Ectodermal cell (in vitro differentiated cells): Measurements from ENCODE around the gene CLEC3B.

Source experiments
- H3K27ac ChIP-seq: 2 replicates; pipeline ENCODE4 v1.7.0; 2013; ENCODE audit warnings: mild to moderate bottlenecking, low read depth, low read length; ENCODE audit not compliant: insufficient read depth, poor library complexity, severe bottlenecking
- H3K27me3 ChIP-seq: 2 replicates; pipeline ENCODE4 v1.7.0; 2013; ENCODE audit warnings: mild to moderate bottlenecking, low read length; ENCODE audit not compliant: insufficient read depth, control insufficient read depth, poor library complexity, severe bottlenecking
- H3K36me3 ChIP-seq: one replicate; pipeline ENCODE4 v1.7.0; 2013; ENCODE audit warnings: low read length; ENCODE audit not compliant: control insufficient read depth, insufficient read depth
- H3K4me1 ChIP-seq: one replicate; pipeline ENCODE4 v1.7.0; 2013; ENCODE audit warnings: low read length; ENCODE audit not compliant: control insufficient read depth, insufficient read depth
- H3K4me3 ChIP-seq: 2 replicates; pipeline ENCODE4 v1.7.0; 2013; ENCODE audit warnings: low read depth, low read length, control low read depth; ENCODE audit not compliant: insufficient read depth
- H3K9me3 ChIP-seq: 2 replicates; pipeline ENCODE4 v1.7.0; 2013; ENCODE audit warnings: mild to moderate bottlenecking, low read length, moderate library complexity; ENCODE audit not compliant: control insufficient read depth
- WGBS, 2 experiments: methylation state at CpG; one replicate each; pipeline ENCODE4 v1.1.7; 2013; ENCODE audit warnings: missing lambda C conversion rate in 2 of 2; 5-methylcytosine and 5-hydroxymethylcytosine counted together

The CLEC3B gene

GRCh38 chr3:45002139-45002660 lies 23.9 kb upstream of the CLEC3B start:
- H3K4me3 ChIP-seq, result no peak overlapping the region
- 94 to 100% methylated on average over 1 to 2 of the region's 2 CpGs for WGBS, 2 experiments
- no peaks in the 10 kb centered on the region for H3K27me3 ChIP-seq
- peaks cover 66% of the 10 kb centered on the region for H3K36me3 ChIP-seq
- H3K27ac ChIP-seq, result no peak overlapping the region
- no peaks in the 10 kb centered on the region for H3K4me1 ChIP-seq
- H3K9me3 ChIP-seq, result no peaks in the 10 kb centered on the region

DNA sequence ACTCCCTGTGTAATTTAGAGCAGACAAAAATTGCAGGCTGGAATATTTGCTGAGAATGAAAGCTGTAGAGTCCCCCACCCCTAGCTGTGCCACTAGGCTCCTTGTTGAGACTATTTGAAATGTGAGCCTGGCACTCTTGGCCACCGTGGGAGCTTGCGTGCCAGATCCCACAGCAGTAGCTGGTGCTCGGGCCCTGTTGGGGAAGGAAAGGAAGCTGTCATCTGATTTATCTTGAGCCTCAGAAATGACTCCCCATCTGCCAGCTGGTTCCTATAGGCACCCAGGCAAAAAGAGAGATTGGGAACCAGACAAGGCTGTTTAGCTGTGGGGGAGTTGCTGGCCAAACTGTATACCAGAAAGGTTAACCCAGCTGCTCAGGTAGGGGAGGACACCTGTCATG lies 23.4 kb upstream of the CLEC3B start:
- H3K27me3 ChIP-seq, result no peaks in the 10 kb centered on the region
- H3K27ac ChIP-seq, result no peak overlapping the region
- no peaks in the 10 kb centered on the region for H3K9me3 ChIP-seq
- H3K4me3 ChIP-seq, result no peak overlapping the region
- no peaks in the 10 kb centered on the region for H3K4me1 ChIP-seq
- WGBS, 2 experiments, result 92 to 97% methylated on average over 3 of the region's 3 CpGs
- peaks cover 65% of the 10 kb centered on the region for H3K36me3 ChIP-seq

DNA sequence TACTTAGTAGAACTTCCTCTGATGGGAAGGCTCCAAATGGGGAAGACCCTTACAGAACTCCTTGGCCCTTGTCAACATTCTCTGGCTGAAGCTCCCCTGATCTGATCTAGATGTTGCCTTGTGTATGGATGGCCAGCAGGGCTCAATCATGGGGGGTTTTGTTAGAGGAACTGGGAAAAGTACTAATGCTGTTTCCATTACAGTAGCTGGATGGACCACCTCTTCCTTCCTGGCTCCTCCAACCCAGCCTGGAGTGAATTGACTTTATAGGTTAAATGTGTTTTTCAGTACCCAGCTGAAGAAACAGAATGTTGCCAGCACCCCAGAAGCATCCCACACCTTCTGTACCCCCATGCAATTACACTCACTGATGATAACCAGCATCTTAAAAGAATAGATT lies 22.7 kb upstream of the CLEC3B start:
- no peaks in the 10 kb centered on the region for H3K27me3 ChIP-seq
- H3K9me3 ChIP-seq, result no peaks in the 10 kb centered on the region
- H3K36me3 ChIP-seq, result peaks cover 61% of the 10 kb centered on the region
- no peaks in the 10 kb centered on the region for H3K4me1 ChIP-seq
- H3K27ac ChIP-seq, result no peak overlapping the region
- no peak overlapping the region for H3K4me3 ChIP-seq

- Histone ChIP-seq H3K4me3 (no peak overlapping the region), H3K36me3 (peaks cover 58% of the 10 kb centered on the region), H3K27ac (no peak overlapping the region), H3K9me3 (no peaks in the 10 kb centered on the region), H3K4me1 (no peaks in the 10 kb centered on the region), H3K27me3 (no peaks in the 10 kb centered on the region)
- WGBS, 2 experiments, result 98% methylated on average over 2 of the region's 2 CpGs
Measured at GRCh38 chr3:45003859-45004258, 22.2 kb upstream of the CLEC3B start.

DNA sequence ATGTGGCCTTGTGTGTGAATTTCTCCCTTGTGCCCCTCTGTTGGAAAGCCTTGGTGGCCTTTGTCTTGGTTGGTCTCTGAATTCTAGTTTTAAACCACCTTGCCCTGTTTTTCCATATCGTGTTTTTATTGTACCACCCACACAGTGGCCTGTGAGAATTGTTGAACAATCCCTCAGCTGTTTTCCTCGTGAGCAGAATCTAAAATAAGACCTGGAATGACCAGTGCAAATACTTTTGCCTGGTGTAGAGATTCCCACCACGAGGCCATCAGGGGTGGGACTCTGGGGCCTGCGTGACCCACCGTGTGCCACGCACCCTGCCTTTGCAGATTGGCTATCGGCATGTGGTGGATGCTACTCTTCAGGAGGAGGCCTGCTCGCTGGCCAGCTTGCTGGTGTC lies 19.0 kb upstream of the CLEC3B start:
- H3K27ac ChIP-seq, result no peak overlapping the region
- H3K4me3 ChIP-seq, result no peak overlapping the region
- peaks cover 52% of the 10 kb centered on the region for H3K36me3 ChIP-seq

DNA sequence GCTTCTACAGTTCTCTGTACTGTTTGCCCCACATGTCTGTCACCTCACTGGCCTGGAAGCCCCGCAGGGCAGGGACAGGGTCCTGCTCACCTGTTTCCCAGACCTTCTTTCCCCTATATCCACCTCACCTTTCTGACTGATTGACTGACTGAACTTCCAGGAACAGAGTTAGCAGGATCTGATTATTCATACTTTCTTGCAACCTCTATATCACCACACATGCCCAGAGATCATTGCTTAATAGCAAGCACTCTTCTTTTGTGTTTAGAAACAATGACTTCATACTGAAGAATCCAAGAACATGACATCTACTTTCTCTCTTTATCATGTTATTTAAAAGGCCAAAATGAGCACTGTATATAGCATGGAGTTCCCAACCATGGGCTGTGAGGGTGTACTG lies 18.0 kb upstream of the CLEC3B start:
- 95 to 100% methylated on average over 1 of the region's 1 CpG for WGBS, 2 experiments
- H3K9me3 ChIP-seq, result no peaks in the 10 kb centered on the region
- no peaks in the 10 kb centered on the region for H3K4me1 ChIP-seq
- H3K27ac ChIP-seq, result no peak overlapping the region
- H3K27me3 ChIP-seq, result no peaks in the 10 kb centered on the region
- H3K36me3 ChIP-seq, result peaks cover 43% of the 10 kb centered on the region
- H3K4me3 ChIP-seq, result no peak overlapping the region

More for the DNA sequence above, 19.0 kb upstream of the CLEC3B start:
- no peaks in the 10 kb centered on the region for H3K4me1 ChIP-seq
- H3K9me3 ChIP-seq, result no peaks in the 10 kb centered on the region
- no peaks in the 10 kb centered on the region for H3K27me3 ChIP-seq
- WGBS, 2 experiments, result 96% methylated on average over 8 of the region's 8 CpGs

DNA sequence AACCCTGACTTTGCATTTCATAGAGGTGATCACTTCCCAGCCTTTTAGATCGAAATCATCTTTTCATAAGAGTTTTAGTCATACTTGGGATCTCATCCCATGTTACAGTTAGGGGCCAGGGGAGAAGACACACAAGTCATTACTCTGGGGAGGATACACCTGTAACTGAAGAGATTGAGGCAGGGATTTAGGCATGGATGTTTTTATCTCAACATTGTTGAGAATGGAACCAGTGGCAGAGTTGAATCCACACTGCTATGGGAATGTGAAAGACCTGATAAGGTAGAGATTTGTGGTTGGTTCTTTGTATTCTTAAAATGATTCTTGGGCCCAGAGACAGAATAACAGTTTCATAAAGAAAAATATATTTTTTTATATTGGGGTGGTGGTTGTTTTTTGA lies 16.2 kb upstream of the CLEC3B start:
- Histone ChIP-seq H3K4me3 (no peak overlapping the region), H3K36me3 (peaks cover 34% of the 10 kb centered on the region), H3K9me3 (no peaks in the 10 kb centered on the region), H3K27me3 (no peaks in the 10 kb centered on the region), H3K4me1 (no peaks in the 10 kb centered on the region), H3K27ac (no peak overlapping the region)
- 100% methylated on average over 1 of the region's 1 CpG for WGBS, 2 experiments

DNA sequence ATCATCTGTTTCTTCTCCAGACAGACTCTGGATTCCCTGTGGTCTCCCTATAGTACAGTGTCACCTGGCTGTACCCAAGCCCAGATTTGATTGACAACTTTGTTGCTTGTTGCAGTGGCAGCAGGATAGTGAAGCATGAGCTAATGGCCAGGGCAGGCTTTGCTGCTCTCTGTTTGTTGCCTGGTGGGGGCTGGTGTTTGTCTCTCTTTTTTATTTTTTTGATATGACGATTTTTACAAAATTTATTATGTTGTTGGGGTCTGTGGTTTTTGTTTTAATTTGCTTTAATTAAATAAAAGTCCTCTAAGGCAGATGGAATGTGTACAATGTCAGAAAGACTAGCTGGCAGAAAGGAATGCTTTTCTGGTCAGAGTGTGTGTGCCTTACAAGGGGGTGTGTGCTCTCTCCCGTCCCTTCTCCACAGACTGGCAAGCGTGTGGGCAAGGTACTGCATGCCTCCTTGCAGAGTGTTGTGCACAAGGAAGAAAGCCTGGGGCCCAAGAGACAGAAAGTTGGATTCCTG lies 15.2 kb upstream of the CLEC3B start:
- Histone ChIP-seq H3K4me1 (no peaks in the 10 kb centered on the region), H3K27ac (no peak overlapping the region), H3K9me3 (no peaks in the 10 kb centered on the region), H3K4me3 (no peak overlapping the region), H3K36me3 (peaks cover 24% of the 10 kb centered on the region), H3K27me3 (no peaks in the 10 kb centered on the region)
- WGBS, 2 experiments, result 87% methylated on average over 3 of the region's 3 CpGs

DNA sequence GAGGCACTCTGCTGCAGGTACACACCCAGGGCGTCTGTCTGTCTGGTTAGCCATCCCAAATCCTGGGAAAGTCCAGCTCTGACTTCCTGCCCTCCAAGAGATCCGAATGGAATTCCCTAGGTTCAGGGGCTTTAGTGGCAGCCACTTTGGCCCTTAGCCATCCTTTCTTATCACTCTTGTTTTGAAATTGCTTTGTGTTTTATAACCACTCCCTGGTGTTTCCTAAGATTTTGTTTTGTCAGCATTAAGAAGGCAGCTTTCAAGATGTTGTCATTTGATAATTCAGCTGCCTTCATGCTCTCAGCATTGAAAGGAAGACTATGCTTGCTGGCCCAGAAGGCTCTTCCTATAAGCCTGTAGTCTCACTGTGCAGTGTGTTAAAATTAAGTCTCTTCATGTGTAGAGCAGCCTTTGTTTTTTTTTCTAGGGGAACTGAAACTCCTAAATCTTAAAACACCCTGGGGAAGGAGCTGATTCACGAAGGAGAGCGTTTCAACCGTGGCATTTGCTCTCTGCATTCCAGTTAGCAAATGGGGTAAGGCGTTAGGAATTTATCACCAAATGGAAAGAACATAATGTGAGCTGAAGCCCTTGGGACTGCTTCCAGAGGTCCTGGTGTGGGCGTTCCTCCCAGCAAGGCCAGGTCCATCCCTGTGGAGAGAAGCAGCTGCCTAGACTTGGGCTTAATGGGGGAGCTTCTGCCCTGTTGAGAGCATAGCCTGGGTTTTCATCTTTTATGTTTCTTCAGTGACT lies 14.2 kb upstream of the CLEC3B start:
- peaks cover 23% of the 10 kb centered on the region for H3K36me3 ChIP-seq
- H3K4me1 ChIP-seq, result no peaks in the 10 kb centered on the region
- H3K4me3 ChIP-seq, result no peak overlapping the region
- no peaks in the 10 kb centered on the region for H3K27me3 ChIP-seq
- 93% methylated on average over 7 of the region's 7 CpGs for WGBS, 2 experiments
- no peaks in the 10 kb centered on the region for H3K9me3 ChIP-seq
- no peak overlapping the region for H3K27ac ChIP-seq

DNA sequence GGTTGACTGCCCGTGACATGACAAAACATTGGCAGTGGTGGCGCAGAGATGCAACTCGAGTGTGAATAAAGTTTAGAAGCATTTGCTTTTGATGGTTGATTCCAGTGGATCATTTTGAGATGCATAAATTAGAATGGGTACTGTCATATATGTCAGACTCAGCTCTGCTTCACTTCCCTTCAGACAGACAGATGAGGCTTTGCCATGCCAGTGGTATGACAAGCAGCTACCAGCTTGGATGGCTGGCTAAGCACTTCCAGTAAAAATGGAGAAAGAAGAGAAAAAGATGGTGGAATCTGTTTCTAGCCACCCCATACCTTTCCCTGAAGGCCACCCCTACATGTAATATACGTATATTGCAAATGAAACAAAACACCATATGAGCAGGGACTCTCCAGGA lies 13.5 kb upstream of the CLEC3B start:
- no peaks in the 10 kb centered on the region for H3K4me1 ChIP-seq
- H3K9me3 ChIP-seq, result no peaks in the 10 kb centered on the region
- H3K36me3 ChIP-seq, result peaks cover 17% of the 10 kb centered on the region
- H3K27ac ChIP-seq, result no peak overlapping the region
- H3K27me3 ChIP-seq, result no peaks in the 10 kb centered on the region
- H3K4me3 ChIP-seq, result no peak overlapping the region
- 94% methylated on average over 3 to 4 of the region's 4 CpGs for WGBS, 2 experiments
